K562 (cell line): Measurements from ENCODE around the gene VKORC1. TPM values are rescaled to one million over a fixed set of nuclear protein-coding genes. Genes with fewer than 3 reads are reported as not detected.

Source experiments
- CBFA2T3 ChIP-seq: fragments of 450-650 bp; IDR thresholded peaks from 2 replicates; pipeline ENCODE4 v1.6.1; 2017
- ETV6 ChIP-seq, 3 experiments: fragments of 150-350 bp in 1 of 3; sonication (generic) in 1 of 3; formaldehyde crosslinking in 1 of 3; IDR thresholded peaks; 2 replicates each; pipeline versions ENCODE4 v1.6.1 to v1.8.0; 2014 to 2022; ENCODE audit warnings: borderline replicate concordance in 2 of 3, low read depth in 2 of 3, antibody characterized with exemption in 1 of 3, low read length in 1 of 3, mild to moderate bottlenecking in 1 of 3, missing genetic modification reagents in 1 of 3
- GTF2E2 ChIP-seq: fragments of 200-800 bp; sonication (Bioruptor generic); IDR thresholded peaks from 2 replicates; pipeline ENCODE4 v1.6.1; 2016; ENCODE audit warnings: missing genetic modification characterization, missing compliant biosample characterization
- POLR2H ChIP-seq: IDR thresholded peaks from 2 replicates; pipeline ENCODE4 v1.6.1; 2016; ENCODE audit warnings: missing genetic modification characterization, low read depth, mild to moderate bottlenecking, control low read depth, missing compliant biosample characterization, moderate library complexity
- PRPF4 ChIP-seq: fragments of 200-400 bp; formaldehyde crosslinking; IDR thresholded peaks from one replicate; pipeline ENCODE4 v1.6.1; 2017; ENCODE audit warnings: low read length, low read depth, mild to moderate bottlenecking; ENCODE audit not compliant: insufficient read depth, poor library complexity, severe bottlenecking
- SIX5 ChIP-seq, 2 experiments: IDR thresholded peaks; 2 replicates each; pipeline ENCODE4 v1.6.1; 2011; ENCODE audit warnings: low read length in 2 of 2, borderline replicate concordance in 1 of 2, low read depth in 1 of 2, mild to moderate bottlenecking in 1 of 2, moderate library complexity in 1 of 2; ENCODE audit not compliant: insufficient read depth in 1 of 2
- SRSF7 ChIP-seq: fragments of 200-400 bp; formaldehyde crosslinking; optimal IDR thresholded peaks from 2 replicates; pipeline ENCODE3; 2017; ENCODE audit warnings: mild to moderate bottlenecking, low read depth, low read length
- TAF1 ChIP-seq: IDR thresholded peaks from 2 replicates; pipeline ENCODE4 v1.6.1; 2011; ENCODE audit warnings: mild to moderate bottlenecking, low read length, moderate library complexity; ENCODE audit not compliant: insufficient read depth, control insufficient read depth, severe bottlenecking; ENCODE audit errors: extremely low read depth
- TAF15 ChIP-seq: fragments of 200-400 bp; formaldehyde crosslinking; IDR thresholded peaks from 2 replicates; pipeline ENCODE4 v1.6.1; 2017; ENCODE audit warnings: mild to moderate bottlenecking, low read depth, low read length, moderate library complexity
- TAF9B ChIP-seq: fragments of 450-650 bp; IDR thresholded peaks from 2 replicates; pipeline ENCODE4 v1.6.1; 2018; ENCODE audit warnings: mild to moderate bottlenecking; ENCODE audit not compliant: partially characterized antibody
- ZFP91 ChIP-seq: sonication (generic); formaldehyde crosslinking; IDR thresholded peaks from 2 replicates; pipeline ENCODE4 v1.8.0; 2022; ENCODE audit warnings: mild to moderate bottlenecking, missing genetic modification reagents
- ZKSCAN3 ChIP-seq: fragments of 250-450 bp; sonication (Bioruptor Pico); IDR thresholded peaks from 2 replicates; pipeline ENCODE4 v1.4.0; 2020
- ZNF274 ChIP-seq: IDR thresholded peaks from 2 replicates; pipeline ENCODE4 v1.6.1; 2011; ENCODE audit warnings: low read depth, mild to moderate bottlenecking, low read length, moderate library complexity, borderline replicate concordance
- ZNF311 ChIP-seq: fragments of 250-450 bp; sonication (Bioruptor Pico); IDR thresholded peaks from 2 replicates; pipeline ENCODE4 v1.4.0; 2020; ENCODE audit warnings: mild to moderate bottlenecking, moderate library complexity
- ZSCAN29 ChIP-seq: fragments of 450-650 bp; IDR thresholded peaks from 2 replicates; pipeline ENCODE4 v1.6.1; 2017
- polyA plus RNA-seq, 8 experiments: library from polyadenylated mRNA; depleted of rRNA in 4 of 8; stranded (reverse) in 5 of 8; unstranded in 3 of 8; fragments of >200 nt; fragmentation: Nextera tagmentation in 2 of 8; fragmentation: Illumina TruSeq in 1 of 8; extraction: Ambion mirVana in 2 of 8; extraction: Trizol in 1 of 8; gene quantifications; 2 replicates each; pipeline versions ENCODE4 v1.2.1 to v1.2.3, GENCODE V29; 2011 to 2014; ENCODE audit warnings: inconsistent platforms in 1 of 8, missing spikeins in 1 of 8
- total RNA-seq, 7 experiments: library from RNA; depleted of rRNA in 6 of 7; stranded (reverse); fragments of >200 nt in 6 of 7; fragmentation: Illumina TruSeq in 2 of 7; extraction: Trizol in 2 of 7; gene quantifications; 2 replicates each; pipeline versions ENCODE4 v1.2.1 to v1.2.3, GENCODE V29; 2011 to 2021; ENCODE audit warnings: low replicate concordance in 1 of 7
- TF ChIP-seq, protein P1 (sequence below), 2 experiments: fragments of 450-650 bp in 1 of 2; sonication (generic) in 1 of 2; formaldehyde crosslinking in 1 of 2; IDR thresholded peaks in 1 of 2; conservative IDR thresholded peaks in 1 of 2; 2 replicates each; pipeline versions ENCODE4 v1.6.1 to v1.8.1; 2016 to 2023; ENCODE audit warnings: mild to moderate bottlenecking in 2 of 2, moderate library complexity in 2 of 2, inconsistent platforms in 1 of 2, missing genetic modification reagents in 1 of 2
- TF ChIP-seq, protein P2 (sequence below), 2 experiments: IDR thresholded peaks; 2 replicates each; pipeline ENCODE4 v1.6.1; 2011; ENCODE audit warnings: borderline replicate concordance in 1 of 2, control low read depth in 1 of 2, low read depth in 1 of 2, low read length in 1 of 2, mild to moderate bottlenecking in 1 of 2, mixed read lengths in 1 of 2, moderate library complexity in 1 of 2; ENCODE audit not compliant: insufficient read depth in 1 of 2, insufficient read length in 1 of 2, poor library complexity in 1 of 2, severe bottlenecking in 1 of 2; ENCODE audit errors: extremely low read depth in 1 of 2

VKORC1 gene
- total and polyA plus RNA-seq, 9 of the 15 experiments (the other 6 are each of a cell fraction or from before 2014, with no cell fraction given): 30.0 to 119 (median 62.1) TPM

DNA sequence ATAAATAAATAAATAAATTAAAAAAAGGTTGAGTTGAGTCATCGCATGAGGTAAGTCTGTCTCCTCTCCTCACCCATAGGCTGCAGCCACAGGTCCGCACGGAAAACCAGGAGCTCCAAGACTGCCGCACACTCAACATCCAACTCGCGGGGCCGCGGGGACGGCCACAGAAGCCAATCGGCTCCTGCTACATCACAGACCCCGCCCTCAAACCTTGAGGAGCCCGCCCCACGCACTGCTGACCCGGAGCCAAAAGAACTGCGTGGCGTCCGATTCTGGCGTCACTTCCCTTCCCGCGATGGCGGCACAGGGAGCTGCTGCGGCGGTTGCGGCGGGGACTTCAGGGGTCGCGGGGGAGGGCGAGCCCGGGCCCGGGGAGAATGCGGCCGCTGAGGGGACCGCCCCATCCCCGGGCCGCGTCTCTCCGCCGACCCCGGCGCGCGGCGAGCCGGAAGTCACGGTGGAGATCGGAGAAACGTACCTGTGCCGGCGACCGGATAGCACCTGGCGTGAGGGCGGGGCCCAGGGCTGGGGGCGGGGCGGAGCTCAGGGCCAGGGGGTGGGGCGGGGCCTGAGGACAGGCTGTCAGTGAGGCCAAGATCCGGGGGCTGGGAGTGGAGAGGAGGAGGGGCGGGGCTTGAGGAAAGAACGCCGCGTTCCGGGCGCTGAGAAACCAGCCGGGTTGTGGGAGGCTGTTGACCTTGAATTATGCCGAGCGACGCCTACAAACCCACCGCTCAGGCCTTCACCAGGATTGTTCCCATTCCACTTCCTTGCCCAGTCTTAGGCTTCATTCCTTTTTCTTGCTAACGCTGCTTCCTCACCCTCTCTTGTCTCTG lies 23.0 kb upstream of the VKORC1 start, which contains the start of gene KAT8 (continued):
- TF ChIP-seq POLR2H (tag) (peak; percentile 94), TAF15 (no peak), SIX5 (IDR thresholded peaks at IDR 0.05; ENCODE audit: borderline replicate concordance in 1 of 2, insufficient read depth in 1 of 2, low read depth in 1 of 2, low read length in 2 of 2) (peak in 1 of 2 experiments; percentile 33; a peak in 2 of 4 replicates), ZKSCAN3 (CRISPR knock-in tag) (no peak), ZNF311 (CRISPR knock-in tag) (no peak), ZSCAN29 (no peak), GTF2E2 (tag) (peak; percentile 74; the same call in 1 of the 2 replicates), TAF9B (peak; percentile 64), SRSF7 (no peak), ZNF274 (no peak), PRPF4 (no peak), CBFA2T3 (no peak), TAF1 (peak; percentile 91), ZFP91 (CRISPR knock-in tag) (no peak), ETV6 (IDR thresholded peaks at IDR 0.05; ENCODE audit: borderline replicate concordance in 1 of 2, low read depth in 2 of 2, low read length in 1 of 2) (no peak), ETV6 (CRISPR knock-in tag; IDR thresholded peaks at IDR 0.05; ENCODE audit: borderline replicate concordance) (no peak)
- TF ChIP-seq, protein P1, sequence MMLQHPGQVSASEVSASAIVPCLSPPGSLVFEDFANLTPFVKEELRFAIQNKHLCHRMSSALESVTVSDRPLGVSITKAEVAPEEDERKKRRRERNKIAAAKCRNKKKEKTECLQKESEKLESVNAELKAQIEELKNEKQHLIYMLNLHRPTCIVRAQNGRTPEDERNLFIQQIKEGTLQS (IDR thresholded peaks at IDR 0.05): peak; percentile 52
- TF ChIP-seq, protein P1 (CRISPR knock-in tag; conservative IDR thresholded peaks at IDR 0.05): no peak
- TF ChIP-seq, protein P2, sequence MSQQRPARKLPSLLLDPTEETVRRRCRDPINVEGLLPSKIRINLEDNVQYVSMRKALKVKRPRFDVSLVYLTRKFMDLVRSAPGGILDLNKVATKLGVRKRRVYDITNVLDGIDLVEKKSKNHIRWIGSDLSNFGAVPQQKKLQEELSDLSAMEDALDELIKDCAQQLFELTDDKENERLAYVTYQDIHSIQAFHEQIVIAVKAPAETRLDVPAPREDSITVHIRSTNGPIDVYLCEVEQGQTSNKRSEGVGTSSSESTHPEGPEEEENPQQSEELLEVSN (IDR thresholded peaks at IDR 0.05; ENCODE audit: borderline replicate concordance in 1 of 2, extremely low read depth in 1 of 2, insufficient read depth in 1 of 2, insufficient read length in 1 of 2, low read depth in 1 of 2, low read length in 1 of 2, poor library complexity in 1 of 2, severe bottlenecking in 1 of 2): peak in 1 of 2 experiments; percentile 46
